HG03354 (cell line): ENCODE measurements around the gene SMAD6.

Experiments
- ATAC-seq: cut with Tn5 transposase; IDR thresholded peaks from one replicate; pipeline ENCODE4 v1.9.1; 2021; ENCODE audit warnings: mild to moderate bottlenecking; ENCODE audit not compliant: unreplicated experiment, poor library complexity, severe bottlenecking

Gene SMAD6

DNA sequence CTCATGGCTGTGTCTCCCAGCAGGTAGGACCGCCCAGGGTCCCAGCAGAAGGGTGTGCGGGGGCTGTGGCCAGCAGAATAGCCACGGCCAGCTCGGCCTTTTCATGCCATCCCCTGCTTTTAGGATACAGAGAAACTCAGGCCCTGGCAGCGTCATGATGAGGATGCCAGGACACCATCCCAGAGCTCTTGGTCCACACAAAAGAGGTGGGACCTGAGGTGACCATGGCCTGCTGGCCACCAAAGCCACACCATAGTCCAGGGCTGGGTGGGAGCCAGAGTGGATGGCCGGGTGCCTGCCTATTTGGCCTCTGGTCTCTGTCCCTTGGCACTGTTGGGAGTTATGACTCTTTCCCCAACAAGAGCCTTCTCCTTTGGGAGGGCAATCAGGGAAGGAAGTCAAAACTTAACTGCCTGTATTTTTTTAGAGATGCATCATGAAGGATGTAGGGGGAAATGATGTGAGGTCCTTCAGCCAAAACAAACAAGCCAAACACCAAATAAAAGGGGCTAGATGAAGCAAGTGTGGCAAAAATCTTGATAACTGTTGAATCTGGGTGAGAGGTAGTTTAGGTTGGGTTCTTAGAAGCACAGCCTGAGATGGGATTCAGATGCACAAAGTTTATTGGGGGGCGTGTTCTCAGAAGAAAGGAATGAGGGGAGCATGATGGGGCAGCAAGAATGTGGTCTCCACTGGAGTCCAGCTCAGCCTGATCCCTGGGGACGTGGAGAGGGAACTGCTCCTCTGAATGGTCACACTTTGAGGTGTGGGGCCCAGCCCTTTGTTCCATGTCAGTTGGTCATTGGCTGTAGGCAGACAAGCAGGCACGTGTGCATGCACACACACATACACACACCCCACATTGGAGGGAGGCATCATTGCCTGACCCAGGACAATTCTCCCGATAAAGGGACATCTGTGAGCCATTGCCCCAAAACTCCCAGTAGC lies 33.2 kb downstream of the SMAD6 start:
- ATAC-seq: no peak

GRCh38 chr15:66735909-66736305 lies 33.9 kb downstream of the SMAD6 start:
- ATAC-seq: no peak

- no peak for ATAC-seq
Measured at GRCh38 chr15:66737243-66738010, 35.4 kb downstream of the SMAD6 start.

- no peak for ATAC-seq
Measured at GRCh38 chr15:66738116-66738515, 36.1 kb downstream of the SMAD6 start.

DNA sequence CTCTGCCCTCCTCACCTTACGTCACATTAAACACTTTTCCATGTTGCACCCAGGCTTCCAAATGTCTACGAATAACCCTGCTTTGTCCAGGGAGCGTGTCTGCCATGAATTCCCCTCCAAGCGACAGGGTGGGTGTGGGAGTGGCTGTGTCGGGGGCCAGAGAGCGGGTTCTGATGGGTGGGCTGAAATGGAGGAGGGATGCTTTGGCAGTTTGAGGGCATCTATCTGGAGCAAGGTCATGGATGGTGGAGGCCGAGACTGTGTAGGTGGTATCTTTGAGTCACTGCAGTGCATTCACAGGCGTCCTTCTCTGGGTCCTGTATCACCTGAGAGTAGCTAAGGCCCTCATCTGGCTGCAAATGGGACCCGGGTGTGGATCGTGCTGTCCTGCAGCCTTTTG lies 36.6 kb downstream of the SMAD6 start:
- ATAC-seq: no peak

GRCh38 chr15:66739287-66739686 lies 37.3 kb downstream of the SMAD6 start:
- no peak for ATAC-seq

GRCh38 chr15:66740802-66741201 lies 38.8 kb downstream of the SMAD6 start:
- ATAC-seq: no peak

DNA sequence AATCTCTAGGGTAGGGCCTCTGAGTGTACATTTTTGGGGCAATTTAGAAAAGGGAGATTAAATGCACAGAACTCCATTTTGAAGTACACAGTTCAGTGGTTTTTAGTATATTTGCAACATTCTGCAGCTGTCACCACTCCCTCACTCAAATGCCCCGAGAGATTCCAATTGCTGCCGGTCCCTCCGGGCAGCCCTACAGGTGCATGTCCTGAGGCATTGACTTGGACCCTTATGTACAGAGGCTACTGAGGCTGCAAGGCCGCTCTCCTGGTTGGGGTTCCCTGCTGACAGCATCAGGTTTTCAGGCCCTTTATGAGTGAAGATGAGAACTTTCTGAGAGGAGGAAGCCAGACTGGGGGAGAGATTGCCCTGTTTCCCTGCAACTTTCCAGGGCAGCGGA lies 39.6 kb downstream of the SMAD6 start:
- no peak for ATAC-seq

DNA sequence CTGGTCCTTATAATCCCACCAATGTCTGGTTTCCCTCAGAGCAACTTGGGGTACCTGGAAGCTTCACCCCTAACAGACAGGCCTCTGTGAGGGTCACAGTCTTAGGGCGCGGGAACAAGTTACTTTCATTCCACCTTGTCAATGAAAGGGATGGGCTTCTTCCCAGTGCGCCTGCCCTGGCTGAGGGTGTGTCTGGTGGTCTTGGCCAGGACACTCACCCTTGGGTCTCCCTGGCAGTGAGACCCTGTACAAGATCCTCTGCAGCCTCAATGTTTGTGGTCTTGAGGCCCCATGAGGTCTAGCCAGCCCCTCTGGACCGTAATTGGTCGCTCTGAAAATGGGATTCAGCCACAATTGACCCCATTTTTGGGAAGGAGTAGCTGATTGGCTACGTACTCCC lies 40.2 kb downstream of the SMAD6 start:
- ATAC-seq: no peak

DNA sequence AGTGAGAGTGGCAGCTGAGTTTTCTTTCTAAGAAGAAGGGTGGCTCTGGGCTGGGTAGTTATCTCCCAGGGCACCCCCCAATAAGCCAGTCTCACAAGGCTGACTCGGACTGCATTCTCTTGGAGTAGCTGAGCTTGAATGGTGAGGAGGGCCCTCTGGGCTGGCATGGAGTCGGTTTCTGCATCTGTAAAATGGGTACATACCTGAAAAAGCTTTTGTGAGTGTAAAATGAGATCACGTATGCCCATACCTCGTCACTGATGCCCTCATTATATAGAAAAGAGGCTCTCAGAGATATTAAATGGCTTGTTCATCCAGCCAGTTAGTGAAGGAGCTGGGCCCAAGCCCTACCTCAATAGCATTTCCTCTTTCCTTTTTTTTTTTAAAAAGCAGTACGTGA lies 41.2 kb downstream of the SMAD6 start:
- no peak for ATAC-seq

DNA sequence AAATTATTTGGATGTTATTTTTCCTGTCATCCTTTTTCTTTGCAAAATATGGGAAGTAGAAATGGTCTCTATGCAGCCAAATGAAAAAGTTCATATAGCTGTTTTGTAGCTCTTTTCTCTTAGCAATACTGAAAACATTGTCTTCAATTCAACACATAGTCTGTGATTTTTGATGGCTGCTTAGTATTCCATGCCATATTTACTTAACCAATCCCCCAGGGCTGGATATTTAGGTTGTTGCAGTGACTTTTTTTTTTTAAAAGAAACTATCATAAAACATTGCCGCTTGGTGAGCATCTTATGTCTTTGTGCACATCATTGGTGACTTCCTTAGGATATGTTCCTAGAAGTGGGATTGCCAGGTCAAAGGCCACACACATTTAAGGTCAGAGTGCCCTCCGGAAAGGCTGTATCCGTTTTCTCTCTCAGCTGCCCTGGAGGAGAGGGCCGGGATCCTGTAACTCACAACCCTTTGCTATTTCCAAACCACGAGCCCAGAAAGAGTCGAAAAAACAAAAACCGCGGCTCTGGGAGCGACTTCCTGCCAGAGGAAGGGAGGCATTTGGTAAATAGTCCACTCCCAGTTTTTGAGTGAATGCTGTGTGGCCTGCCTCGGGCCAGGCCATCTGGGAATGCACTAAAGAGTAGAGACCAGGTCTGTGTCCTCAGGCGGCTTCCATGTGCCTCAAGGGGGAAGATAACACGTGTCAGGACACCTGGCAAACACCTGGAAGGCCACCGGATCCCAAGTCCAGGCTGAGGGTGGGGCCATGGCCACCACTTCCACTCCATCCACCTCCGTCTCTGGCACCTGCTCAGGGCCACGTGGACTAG lies 41.9 kb downstream of the SMAD6 start:
- ATAC-seq: no peak

GRCh38 chr15:66744610-66745279 lies 42.7 kb downstream of the SMAD6 start:
- no peak for ATAC-seq

DNA sequence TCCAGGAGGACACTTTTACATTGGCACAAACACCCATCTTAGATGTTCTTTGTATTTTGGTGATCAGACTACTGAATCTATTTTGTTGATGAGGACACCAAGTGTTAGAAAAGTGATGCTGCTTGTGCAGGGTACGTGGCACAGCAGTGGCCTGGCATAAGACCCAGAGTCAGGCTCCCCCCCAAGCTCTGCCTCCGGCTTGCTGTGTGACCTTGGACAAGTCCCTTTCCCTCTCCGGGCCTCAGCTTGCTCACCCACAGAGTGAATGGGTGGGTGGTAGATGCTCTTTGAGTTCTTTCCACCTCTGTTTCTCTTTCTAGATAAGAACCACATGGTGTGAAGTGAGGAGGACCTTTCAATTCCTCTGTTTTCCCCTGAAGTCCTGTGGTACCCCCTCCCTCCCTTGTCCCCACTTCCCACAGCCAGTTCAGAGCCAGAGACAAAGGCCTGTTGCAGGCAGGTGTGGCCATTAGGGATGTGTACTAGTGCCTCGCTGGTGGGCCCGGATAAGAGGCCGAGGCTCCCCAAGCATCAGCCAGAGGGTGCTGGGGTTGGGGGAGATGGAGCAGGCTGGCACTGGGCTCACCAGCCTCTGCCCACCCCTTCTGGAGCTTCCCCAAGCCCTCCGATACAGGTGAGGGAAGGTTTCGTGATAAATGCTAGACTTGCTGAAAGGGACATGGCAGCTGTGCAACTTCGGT lies 43.6 kb downstream of the SMAD6 start:
- ATAC-seq: no peak

DNA sequence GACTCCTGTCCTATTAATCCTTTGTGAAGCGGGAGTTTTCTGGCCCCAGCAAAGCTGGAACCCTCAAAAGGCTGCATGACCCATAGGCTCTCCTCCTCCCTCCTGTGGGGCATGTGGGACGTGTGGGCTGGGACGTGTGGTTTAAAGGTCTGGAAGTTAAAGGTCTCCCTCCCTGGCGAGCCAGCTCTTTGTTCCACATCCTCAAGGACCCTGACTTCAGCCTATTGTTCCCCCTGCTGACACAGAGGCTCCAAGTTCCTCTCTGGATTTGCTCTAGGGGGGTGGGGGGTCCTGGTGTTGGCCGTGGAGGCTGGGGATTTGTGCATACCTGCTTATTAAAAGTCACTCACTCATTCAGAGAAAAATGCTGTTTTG lies 44.2 kb downstream of the SMAD6 start:
- ATAC-seq: no peak

DNA sequence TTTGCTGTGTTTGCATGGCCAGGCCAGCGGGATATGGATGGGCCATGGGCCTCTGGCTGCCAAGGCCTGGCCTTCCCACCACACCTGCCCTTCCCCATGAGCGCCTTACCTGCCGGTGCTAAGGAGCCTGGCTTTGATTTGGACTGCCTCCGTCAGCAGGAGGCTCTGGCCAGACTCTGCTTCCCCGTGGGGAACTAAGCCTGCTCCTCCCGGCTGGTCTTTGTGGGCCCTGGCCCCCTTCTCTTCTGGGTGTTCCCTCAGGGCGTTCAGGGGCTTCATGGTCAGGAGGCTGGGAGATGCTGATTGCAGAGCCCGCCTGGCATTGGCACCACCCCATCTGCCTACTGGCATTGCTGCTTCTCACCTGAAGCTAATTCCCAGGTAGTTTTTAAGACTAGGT lies 45.2 kb downstream of the SMAD6 start:
- no peak for ATAC-seq

GRCh38 chr15:66747886-66748707 lies 46.1 kb downstream of the SMAD6 start:
- no peak for ATAC-seq

DNA sequence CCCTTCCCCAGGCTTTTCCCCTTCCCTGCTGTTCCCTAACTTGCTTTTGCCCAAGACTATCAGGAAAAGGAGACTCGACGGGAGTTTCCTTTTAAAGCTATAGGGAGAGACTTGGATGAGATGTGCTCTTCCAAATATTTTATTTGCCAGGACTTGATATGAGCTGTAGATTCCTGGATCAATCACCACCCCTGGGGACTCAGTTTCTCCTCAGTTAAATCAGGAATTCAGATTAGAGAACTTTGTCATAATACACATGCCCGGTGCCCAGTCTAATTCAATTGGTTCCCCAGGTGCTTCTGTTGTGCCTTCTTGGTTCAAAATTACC lies 46.6 kb downstream of the SMAD6 start:
- no peak for ATAC-seq

- ATAC-seq: no peak
Measured at GRCh38 chr15:66749841-66750575, 48.0 kb downstream of the SMAD6 start.
